DND-41 (cell line): ENCODE measurements around the gene CHID1.
A peak's percentile ranks its signal among the peaks of the same experiment; 100 is the strongest.

Source experiments
- ATAC-seq: fragments of 200-7000 bp; cut with Tn5 transposase; 3 replicates; pipeline ENCODE4 v1.9.1; 2021; ENCODE audit warnings: low read depth; ENCODE audit not compliant: insufficient read depth
- DNase-seq: peaks from one replicate; pipeline ENCODE4 v3.0.0-alpha.2; 2020
- H2AFZ ChIP-seq: 2 replicates; pipeline ENCODE4 v1.6.0; 2012; ENCODE audit warnings: low read depth, low read length
- H3K27ac ChIP-seq: 2 replicates; pipeline ENCODE4 v1.5.1; 2012; ENCODE audit warnings: low read length, inconsistent platforms
- H3K27me3 ChIP-seq: fragments of 200-600 bp; sonication (generic); 2 replicates; pipeline ENCODE4 v1.6.0; 2012; ENCODE audit warnings: low read length, mild to moderate bottlenecking, inconsistent platforms; ENCODE audit not compliant: insufficient read depth, poor library complexity
- H3K36me3 ChIP-seq: 2 replicates; pipeline ENCODE4 v1.5.1; 2012; ENCODE audit warnings: low read length, inconsistent platforms; ENCODE audit not compliant: insufficient read depth
- H3K4me1 ChIP-seq: 2 replicates; pipeline ENCODE4 v1.5.1; 2012; ENCODE audit warnings: mild to moderate bottlenecking, low read length; ENCODE audit not compliant: insufficient read depth
- H3K4me2 ChIP-seq: 2 replicates; pipeline ENCODE4 v1.6.0; 2012; ENCODE audit warnings: mild to moderate bottlenecking, moderate library complexity, low read length, inconsistent platforms; ENCODE audit not compliant: insufficient read depth
- H3K4me3 ChIP-seq, 2 experiments: fragments of 200-600 bp in 1 of 2; shearing (Covaris generic) in 1 of 2; 2 replicates each; pipeline ENCODE4 v1.5.1; 2012 to 2016; ENCODE audit warnings: inconsistent platforms in 2 of 2, low read length in 2 of 2, mild to moderate bottlenecking in 2 of 2, low read depth in 1 of 2, moderate library complexity in 1 of 2
- H3K79me2 ChIP-seq: 2 replicates; pipeline ENCODE4 v1.6.0; 2012; ENCODE audit warnings: low read length, inconsistent platforms; ENCODE audit not compliant: insufficient read depth
- H3K9ac ChIP-seq: 2 replicates; pipeline ENCODE4 v1.6.0; 2012; ENCODE audit warnings: low read depth, mild to moderate bottlenecking, inconsistent platforms, low read length, moderate library complexity
- H3K9me3 ChIP-seq: 2 replicates; pipeline ENCODE4 v1.5.1; 2012; ENCODE audit warnings: low read length, moderate library complexity, mild to moderate bottlenecking, inconsistent platforms; ENCODE audit not compliant: insufficient read depth, severe bottlenecking
- H4K20me1 ChIP-seq: 2 replicates; pipeline ENCODE4 v1.6.0; 2012; ENCODE audit warnings: low read length; ENCODE audit not compliant: insufficient read depth
- CTCF ChIP-seq: IDR thresholded peaks from 2 replicates; pipeline ENCODE4 v1.5.1; 2012; ENCODE audit warnings: borderline replicate concordance, low read length, moderate library complexity, mild to moderate bottlenecking; ENCODE audit not compliant: poor library complexity, severe bottlenecking; ENCODE audit errors: extremely low read depth
- EZH2 ChIP-seq: IDR thresholded peaks from 3 replicates; pipeline ENCODE4 v1.6.1; 2012; ENCODE audit warnings: borderline replicate concordance, low read depth, mild to moderate bottlenecking, moderate library complexity, low read length, inconsistent platforms; ENCODE audit not compliant: severe bottlenecking

Gene CHID1

GRCh38 chr11:844693-845644 is 65.6 kb downstream of the CHID1 start:
- no peak overlapping the region for H2AFZ ChIP-seq
- no peak overlapping the region for H3K27ac ChIP-seq
- peaks cover 12% of the 10 kb centered on the region for H3K36me3 ChIP-seq
- peaks cover 40% of the 10 kb centered on the region for H3K4me1 ChIP-seq
- no peak overlapping the region for H3K9ac ChIP-seq
- ATAC-seq (peak; percentile 34), DNase-seq (peak; percentile 73)
- no peak overlapping the region for H3K4me2 ChIP-seq
- TF ChIP-seq EZH2 (no peak), CTCF (no peak)
- H3K9me3 ChIP-seq = no peaks in the 10 kb centered on the region
- H3K27me3 ChIP-seq = no peaks in the 10 kb centered on the region
- no peak overlapping the region for H3K4me3 ChIP-seq
- peaks cover 29% of the 10 kb centered on the region for H4K20me1 ChIP-seq
- peaks cover 21% of the 10 kb centered on the region for H3K79me2 ChIP-seq

GRCh38 chr11:843818-844692 is 66.6 kb downstream of the CHID1 start:
- peak overlapping the region; percentile 91; the same call in 1 of the 2 replicates for H3K9ac ChIP-seq
- H3K79me2 ChIP-seq = peaks cover 21% of the 10 kb centered on the region
- peak overlapping the region; percentile 91; the same call in 1 of the 2 replicates for H3K4me2 ChIP-seq
- H3K4me3 ChIP-seq = peak overlapping the region in 1 of 2 experiments; percentile 31; a peak in 1 of 4 replicates
- ATAC-seq (peak; percentile 6; the same call in 2 of the 3 replicates), DNase-seq (no peak)
- H2AFZ ChIP-seq = no peak overlapping the region
- no peak for TF ChIP-seq EZH2
- TF ChIP-seq CTCF = no peak
- H3K36me3 ChIP-seq = peaks cover 21% of the 10 kb centered on the region
- H3K9me3 ChIP-seq = no peaks in the 10 kb centered on the region
- no peak overlapping the region for H3K27ac ChIP-seq
- no peaks in the 10 kb centered on the region for H3K27me3 ChIP-seq
- H4K20me1 ChIP-seq = peaks cover 30% of the 10 kb centered on the region
- peaks cover 42% of the 10 kb centered on the region for H3K4me1 ChIP-seq

GRCh38 chr11:843086-843734 is 67.4 kb downstream of the CHID1 start:
- Histone ChIP-seq H3K4me3 (peak overlapping the region; percentile 98 to 100; a peak in 3 of 4 replicates), H3K4me1 (peaks cover 39% of the 10 kb centered on the region), H3K27ac (no peak overlapping the region), H3K79me2 (peaks cover 21% of the 10 kb centered on the region), H2AFZ (peak overlapping the region; percentile 38), H3K9me3 (no peaks in the 10 kb centered on the region), H3K4me2 (peak overlapping the region; percentile 91), H3K36me3 (peaks cover 29% of the 10 kb centered on the region), H3K27me3 (no peaks in the 10 kb centered on the region), H4K20me1 (peaks cover 27% of the 10 kb centered on the region), H3K9ac (peak overlapping the region; percentile 91)
- TF ChIP-seq EZH2 (peak; percentile 53), CTCF (no peak)
- DNase-seq (no peak), ATAC-seq (peak; percentile 8; the same call in 1 of the 3 replicates)
